ENCODE measurements around the gene TRAPPC6A. TPM values are rescaled to one million over a fixed set of nuclear protein-coding genes. Genes with fewer than 3 reads are reported as not detected.

TRAPPC6A gene
- total RNA-seq, 1 experiment from 2014 or later: 59.9 TPM

GRCh38 chr19:45147835-45148676, 30.0 kb downstream of the TRAPPC6A start:
- H3K23ac ChIP-seq (ENCODE audit: insufficient read length, low read depth, low read length): no peak overlapping the region
- Mint-ChIP-seq H3K4me1 (peaks cover 0 to 6% of the 10 kb centered on the region in 2 experiments; a peak in 1 of 4 replicates), H3K27me3 (ENCODE audit: low read depth) (peaks cover 19% of the 10 kb centered on the region), H3K27ac (peak overlapping the region in 2 of 3 experiments; percentile 34 to 40; a peak in 2 of 7 replicates), H3K9me3 (no peaks in the 10 kb centered on the region; a peak in 1 of 5 replicates), H3K4me3 (no peak overlapping the region), H3K36me3 (ENCODE audit: insufficient read depth in 1 of 3, low read depth in 3 of 3) (peaks cover under 1 to 12% (median 7%) of the 10 kb centered on the region in 3 experiments; a peak in 5 of 7 replicates)
- no peak overlapping the region for H3K4me2 ChIP-seq (ENCODE audit: insufficient read depth, insufficient read length, low read length)
- no peaks in the 10 kb centered on the region for H3K9me3 ChIP-seq (ENCODE audit: control insufficient read depth, low read depth, low read length)
- no peak overlapping the region for H2BK120ac ChIP-seq (ENCODE audit: low read depth, low read length, poor library complexity, severe bottlenecking)
- H3T11ph ChIP-seq (ENCODE audit: low read length): no peak overlapping the region
- no CpG with 5 or more reads among the region's 18 CpGs for WGBS (ENCODE audit: extremely low coverage, insufficient read length, low lambda C conversion rate)
- no peaks in the 10 kb centered on the region for H3K23me2 ChIP-seq (ENCODE audit: insufficient read length, low read depth, low read length, poor library complexity, severe bottlenecking)
- H4K5ac ChIP-seq (ENCODE audit: insufficient read length, low read depth, low read length): no peak overlapping the region
- H2BK15ac ChIP-seq (ENCODE audit: low read depth, low read length): no peak overlapping the region
- H2BK20ac ChIP-seq (ENCODE audit: low read depth, low read length, poor library complexity, severe bottlenecking): no peak overlapping the region
- no peak overlapping the region for H3K9ac ChIP-seq (ENCODE audit: extremely low read depth, insufficient read length, low read length)
- TF ChIP-seq CTCF (conservative IDR thresholded peaks at IDR 0.05): peak; percentile 57
- no peak overlapping the region for H3K4ac ChIP-seq (ENCODE audit: low read depth, low read length)
- H4K91ac ChIP-seq (ENCODE audit: insufficient read length, low read depth, low read length): no peak overlapping the region
- no peak overlapping the region for H3K18ac ChIP-seq (ENCODE audit: insufficient read length, low read depth, low read length)
- H2AFZ ChIP-seq (ENCODE audit: low read length): no peak overlapping the region
- peaks cover 4% of the 10 kb centered on the region; the same call in 1 of the 2 replicates for H3K27me3 ChIP-seq (ENCODE audit: insufficient read depth, low read length)
- H4K20me1 ChIP-seq (ENCODE audit: control insufficient read depth, insufficient read depth, insufficient read length): no peaks in the 10 kb centered on the region
- H3K27ac ChIP-seq (ENCODE audit: insufficient read length, low read depth, low read length): no peak overlapping the region
- H3K56ac ChIP-seq (ENCODE audit: insufficient read length, low read depth, low read length): no peak overlapping the region
- peak; percentile 79 for DNase-seq
- no peak overlapping the region for H2BK5ac ChIP-seq (ENCODE audit: insufficient read length, low read length)
- H3K4me1 ChIP-seq (ENCODE audit: insufficient read depth, low read length): no peaks in the 10 kb centered on the region
- no peak overlapping the region for H4K8ac ChIP-seq (replicated peaks; ENCODE audit: insufficient read length, low read depth, low read length)
- no peak overlapping the region for H3K14ac ChIP-seq (ENCODE audit: insufficient read depth, low read length)
- H3K79me1 ChIP-seq (ENCODE audit: insufficient read depth, low read depth, low read length, poor library complexity, severe bottlenecking): no peaks in the 10 kb centered on the region
- H2AK5ac ChIP-seq (ENCODE audit: insufficient read length, low read length): no peak overlapping the region
- no peak overlapping the region for H2BK12ac ChIP-seq (ENCODE audit: insufficient read length, low read depth, low read length)
- no peaks in the 10 kb centered on the region for H3K79me2 ChIP-seq (ENCODE audit: insufficient read depth, low read length)

Measured in H9 (cell line).